GM19099 (cell line): ENCODE measurements around the gene OAS2.

ENCODE experiments used
- POLR2A ChIP-seq: IDR thresholded peaks from 3 replicates; pipeline ENCODE4 v1.6.1; 2011; ENCODE audit warnings: low read depth; ENCODE audit not compliant: insufficient read length; ENCODE audit errors: extremely low read depth

OAS2 gene

GRCh38 chr12:113054948-113055486 is 76.7 kb downstream of the OAS2 start:
- no peak for TF ChIP-seq POLR2A

GRCh38 chr12:113055594-113056380 is 77.5 kb downstream of the OAS2 start:
- TF ChIP-seq POLR2A, result no peak

GRCh38 chr12:113056381-113056630 is 78.0 kb downstream of the OAS2 start:
- no peak for TF ChIP-seq POLR2A

GRCh38 chr12:113056631-113057488 is 78.5 kb downstream of the OAS2 start, which contains the start of gene DTX1:
Gene DTX1, plus strand, starts transcription at chr12:113056730. Its CDS starts 1,463 bp downstream, at chr12:113058193.
- TF ChIP-seq POLR2A, result no peak

- no peak for TF ChIP-seq POLR2A
Observed at GRCh38 chr12:113057565-113058485, 79.5 kb downstream of the OAS2 start.

- no peak for TF ChIP-seq POLR2A
Observed at GRCh38 chr12:113058553-113058952, 80.2 kb downstream of the OAS2 start.

- no peak for TF ChIP-seq POLR2A
Observed at GRCh38 chr12:113059071-113059595, 80.8 kb downstream of the OAS2 start.

GRCh38 chr12:113060336-113060960 is 82.1 kb downstream of the OAS2 start:
- TF ChIP-seq POLR2A, result no peak

- TF ChIP-seq POLR2A, result no peak
Observed at GRCh38 chr12:113061061-113061694, 82.9 kb downstream of the OAS2 start.
